Suppressor macrophage treated with lipopolysaccharide for 1 hour (primary cell): ENCODE measurements around the gene MUS81.
"Not testable (repeated sequence)": the region's sequence is repeated elsewhere in the genome, so short reads cannot be mapped to it uniquely, and the experiment has no call there.

Experiments
- DNase-seq, 3 donors: peaks; one replicate each; pipeline ENCODE4 v3.0.0-alpha.2; 2020 to 2022

MUS81 gene, protein sequence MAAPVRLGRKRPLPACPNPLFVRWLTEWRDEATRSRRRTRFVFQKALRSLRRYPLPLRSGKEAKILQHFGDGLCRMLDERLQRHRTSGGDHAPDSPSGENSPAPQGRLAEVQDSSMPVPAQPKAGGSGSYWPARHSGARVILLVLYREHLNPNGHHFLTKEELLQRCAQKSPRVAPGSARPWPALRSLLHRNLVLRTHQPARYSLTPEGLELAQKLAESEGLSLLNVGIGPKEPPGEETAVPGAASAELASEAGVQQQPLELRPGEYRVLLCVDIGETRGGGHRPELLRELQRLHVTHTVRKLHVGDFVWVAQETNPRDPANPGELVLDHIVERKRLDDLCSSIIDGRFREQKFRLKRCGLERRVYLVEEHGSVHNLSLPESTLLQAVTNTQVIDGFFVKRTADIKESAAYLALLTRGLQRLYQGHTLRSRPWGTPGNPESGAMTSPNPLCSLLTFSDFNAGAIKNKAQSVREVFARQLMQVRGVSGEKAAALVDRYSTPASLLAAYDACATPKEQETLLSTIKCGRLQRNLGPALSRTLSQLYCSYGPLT

DNA sequence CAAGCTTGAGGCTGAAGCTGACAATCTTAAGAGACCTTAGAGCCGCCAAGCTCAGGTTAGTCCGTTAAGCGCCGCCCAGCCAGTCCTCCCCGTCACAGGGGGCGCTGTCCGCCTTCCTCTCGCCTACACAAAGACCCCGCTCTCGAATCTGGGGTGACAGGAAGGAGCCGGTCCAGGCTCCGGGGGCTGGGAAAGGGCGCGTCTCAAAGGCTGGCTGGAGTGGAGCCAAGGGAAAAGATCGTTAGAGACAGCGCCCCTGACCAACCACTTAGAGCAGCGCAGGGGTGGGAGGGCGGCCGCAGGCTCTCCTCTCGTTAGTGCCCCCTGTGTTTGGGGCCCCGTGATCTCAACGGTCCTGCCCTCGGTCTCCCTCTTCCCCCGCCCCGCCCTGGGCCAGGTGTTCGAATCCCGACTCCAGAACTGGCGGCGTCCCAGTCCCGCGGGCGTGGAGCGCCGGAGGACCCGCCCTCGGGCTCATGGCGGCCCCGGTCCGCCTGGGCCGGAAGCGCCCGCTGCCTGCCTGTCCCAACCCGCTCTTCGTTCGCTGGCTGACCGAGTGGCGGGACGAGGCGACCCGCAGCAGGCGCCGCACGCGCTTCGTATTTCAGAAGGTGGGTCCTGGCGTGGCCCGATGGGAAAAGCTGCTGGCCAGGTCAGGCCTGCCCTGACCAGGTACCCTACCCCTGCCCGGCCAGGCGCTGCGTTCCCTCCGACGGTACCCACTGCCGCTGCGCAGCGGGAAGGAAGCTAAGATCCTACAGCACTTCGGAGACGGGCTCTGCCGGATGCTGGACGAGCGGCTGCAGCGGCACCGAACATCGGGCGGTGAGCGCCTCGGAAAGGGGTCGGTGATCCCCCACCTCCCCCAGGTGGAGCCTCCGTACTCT lies at the start of gene MUS81:
TSS of gene MUS81 (plus strand) at position 156 of the 887 bp plus-strand sequence. CDS start at position 477, 321 bp downstream.
- peak; percentile 94 to 97 (median 95) for DNase-seq

DNA sequence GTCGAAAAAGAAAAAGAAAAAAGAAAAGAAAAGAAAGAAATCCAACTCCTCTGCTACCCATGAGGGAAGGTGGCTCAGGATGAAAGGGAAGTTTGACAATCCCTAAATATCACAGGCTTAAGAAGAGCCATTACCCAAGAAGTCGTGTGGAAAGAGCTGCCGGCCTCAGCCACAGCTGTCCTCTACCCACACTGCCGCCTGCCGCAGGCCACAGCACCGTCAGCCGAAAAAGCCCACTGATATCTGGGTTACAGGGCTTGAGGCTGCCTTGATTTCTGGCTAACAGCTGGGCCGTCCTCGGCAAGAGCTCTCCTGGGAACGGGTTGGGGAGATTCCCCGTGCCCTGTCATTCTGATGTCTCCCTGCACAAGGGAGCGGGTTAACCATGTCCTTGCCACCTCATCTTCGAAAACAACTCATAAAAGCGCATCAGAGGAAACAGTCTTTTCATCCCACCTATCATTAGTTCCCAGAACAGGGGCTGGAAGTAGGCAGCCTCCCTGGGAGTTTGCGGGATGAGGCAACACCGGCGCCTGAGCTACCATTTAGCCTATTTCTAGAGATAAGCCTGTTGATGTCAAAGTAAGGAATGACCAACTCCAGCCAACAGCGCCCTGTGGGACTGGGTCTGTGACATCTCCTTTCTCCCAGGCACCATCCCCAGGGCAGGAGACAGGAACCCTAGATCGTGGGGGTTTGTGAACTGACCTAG lies 48.3 kb upstream of the MUS81 start:
- peak; percentile 67 to 82 (median 68) for DNase-seq

DNA sequence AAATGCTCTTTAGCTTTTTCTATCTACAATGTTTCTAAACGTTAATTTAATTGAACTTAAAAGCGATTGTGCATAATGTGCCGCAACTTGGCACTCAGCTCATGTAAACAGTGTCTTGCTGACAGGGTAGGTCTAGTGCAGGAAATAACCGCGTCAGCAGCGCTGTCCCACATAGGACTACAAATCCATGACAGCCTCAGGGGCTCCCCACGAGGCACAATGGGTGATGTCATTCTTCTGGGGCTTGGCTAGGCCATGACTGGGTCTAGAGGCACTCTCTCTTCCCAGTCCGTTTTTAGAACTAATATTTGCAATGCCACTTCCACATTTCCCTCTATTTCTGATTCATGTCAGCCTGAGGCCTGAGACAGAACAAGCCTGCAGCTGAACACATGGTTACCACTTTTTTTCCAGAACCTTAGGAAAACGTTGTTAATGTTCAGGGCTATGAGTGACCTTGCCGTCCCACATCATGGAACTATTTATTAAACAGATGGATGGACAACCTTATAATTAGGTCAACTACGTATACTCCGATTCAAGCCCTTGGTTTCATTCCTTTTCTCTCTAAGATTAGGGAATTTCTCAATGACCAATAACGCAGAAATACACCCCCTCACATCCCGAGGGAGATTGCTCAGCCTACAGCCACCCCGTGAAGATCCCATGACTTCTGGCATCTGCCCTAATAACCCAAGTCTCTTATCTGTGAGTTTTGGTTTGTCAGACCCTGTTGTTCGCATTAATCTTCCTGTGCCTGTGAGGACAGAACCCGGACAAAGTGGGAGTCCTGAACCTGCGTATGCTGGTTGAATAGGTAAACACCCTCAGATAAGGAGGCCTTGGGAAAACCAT lies 45.9 kb upstream of the MUS81 start:
- peak; percentile 96 to 99 (median 97) for DNase-seq

DNA sequence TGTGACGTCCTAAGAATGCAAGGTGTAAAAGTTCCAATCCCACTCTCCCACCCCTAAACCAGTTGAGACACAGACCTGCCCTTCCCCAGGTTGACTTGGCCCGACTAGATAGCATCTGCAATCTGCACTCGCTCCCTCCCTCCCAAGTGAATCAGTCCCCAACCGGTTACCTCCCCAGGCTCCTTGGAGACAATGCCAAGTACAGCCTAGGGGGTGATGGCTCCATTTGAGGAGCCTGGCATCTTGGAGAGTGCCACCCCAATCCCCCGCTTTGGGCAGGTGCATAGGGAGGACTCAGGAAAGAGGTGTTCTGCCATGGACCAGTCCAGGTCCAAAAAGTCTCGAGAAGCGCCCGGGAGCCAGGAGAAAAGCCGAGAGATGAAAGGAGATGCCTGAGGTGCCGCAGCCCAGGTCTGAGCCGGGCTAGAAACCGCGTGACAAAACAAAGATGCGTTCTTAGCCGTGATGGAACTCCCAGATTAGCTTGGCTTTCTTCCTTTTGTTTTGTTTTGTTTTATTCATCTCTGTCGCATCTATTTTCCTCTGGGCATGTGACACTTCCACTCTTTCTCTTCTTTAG lies 45.2 kb upstream of the MUS81 start:
- no peak for DNase-seq

DNA sequence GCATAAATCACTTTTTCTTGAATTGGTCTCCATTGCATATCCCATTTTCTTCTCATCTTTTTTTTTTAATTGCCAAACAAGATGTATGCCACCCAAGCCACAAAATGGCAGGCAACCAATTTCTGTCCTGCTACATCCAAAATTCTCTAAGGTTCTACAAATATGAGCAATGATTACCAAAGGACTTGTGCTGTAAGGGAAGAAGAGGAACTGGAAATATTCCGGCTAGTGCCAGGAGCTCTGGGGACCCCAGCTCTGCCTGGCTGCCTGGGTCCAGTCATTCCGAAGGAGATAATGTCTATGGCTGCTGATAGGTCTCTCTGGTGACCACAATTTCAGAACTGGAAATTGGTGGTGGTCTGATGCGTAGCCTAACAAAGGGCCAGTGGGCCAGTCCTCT lies 43.5 kb upstream of the MUS81 start:
- DNase-seq: peak; percentile 67 to 75 (median 67)

DNA sequence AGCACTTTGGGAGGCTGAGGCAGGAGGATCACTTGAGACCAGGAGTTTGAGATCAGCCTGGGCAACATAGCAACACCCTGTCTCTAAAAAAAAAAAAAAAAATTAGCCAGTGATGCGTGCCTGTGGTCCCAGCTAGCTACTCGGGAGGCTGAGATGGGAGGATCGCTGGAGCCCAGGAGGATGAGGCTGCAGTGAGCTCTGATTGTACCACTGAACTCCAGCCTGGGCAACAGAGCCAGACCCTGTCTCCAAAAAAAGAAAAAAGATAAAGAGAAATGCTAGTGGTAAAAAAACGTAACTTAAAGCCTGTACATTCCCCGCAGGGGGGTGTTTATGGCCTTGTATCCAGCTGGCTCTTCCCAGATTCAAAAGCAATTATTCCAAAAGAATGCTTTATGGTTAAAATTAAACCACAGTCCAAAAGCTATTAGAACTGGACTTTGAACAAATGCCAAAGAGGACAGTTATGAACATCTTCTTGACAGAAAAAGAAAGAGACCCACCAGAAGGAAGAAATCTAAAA lies 42.9 kb upstream of the MUS81 start:
- DNase-seq: peak in 2 of 3 donors; percentile 20 to 28

DNA sequence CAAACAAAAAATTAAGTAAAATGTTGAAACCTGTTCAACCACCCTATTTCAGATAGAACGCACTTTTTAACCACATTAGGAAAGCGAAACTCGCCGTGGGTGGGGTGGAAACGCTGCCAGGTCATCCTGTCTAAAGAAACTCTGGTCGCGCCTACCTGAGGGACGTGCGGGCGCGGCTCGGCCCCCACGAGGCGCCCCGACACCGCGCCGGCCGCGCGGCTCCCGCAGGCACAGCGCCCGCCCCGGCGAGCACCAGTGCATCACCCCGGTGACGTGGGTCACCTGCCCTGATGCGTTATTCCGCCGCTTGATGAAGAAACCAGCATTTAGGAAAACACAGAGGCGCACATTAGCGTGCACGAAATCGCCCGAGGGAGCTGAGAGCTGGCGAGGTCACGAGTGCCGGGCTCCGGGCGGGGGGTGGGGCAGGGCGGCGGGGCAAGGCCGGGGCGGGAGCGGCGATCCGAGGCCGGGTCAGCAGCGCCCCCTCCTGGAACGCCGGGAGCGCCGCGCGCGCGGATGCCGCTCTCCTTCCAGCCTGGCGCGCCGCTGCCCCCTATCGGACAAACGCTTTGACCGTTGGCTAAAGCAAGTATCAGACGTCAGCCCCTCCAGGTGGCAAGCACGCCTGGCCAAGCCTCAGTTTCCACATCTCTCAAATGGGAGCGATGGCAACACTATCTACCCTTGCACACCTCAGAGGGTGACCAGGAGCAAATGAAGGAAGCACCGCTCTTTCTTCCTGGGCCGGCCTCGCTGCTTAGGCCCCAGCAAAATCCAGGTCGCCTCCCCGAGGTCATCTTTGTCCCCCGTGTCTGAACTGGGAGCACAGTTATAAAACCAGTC lies 42.2 kb upstream of the MUS81 start:
- DNase-seq: peak; percentile 93 to 98 (median 97)

DNA sequence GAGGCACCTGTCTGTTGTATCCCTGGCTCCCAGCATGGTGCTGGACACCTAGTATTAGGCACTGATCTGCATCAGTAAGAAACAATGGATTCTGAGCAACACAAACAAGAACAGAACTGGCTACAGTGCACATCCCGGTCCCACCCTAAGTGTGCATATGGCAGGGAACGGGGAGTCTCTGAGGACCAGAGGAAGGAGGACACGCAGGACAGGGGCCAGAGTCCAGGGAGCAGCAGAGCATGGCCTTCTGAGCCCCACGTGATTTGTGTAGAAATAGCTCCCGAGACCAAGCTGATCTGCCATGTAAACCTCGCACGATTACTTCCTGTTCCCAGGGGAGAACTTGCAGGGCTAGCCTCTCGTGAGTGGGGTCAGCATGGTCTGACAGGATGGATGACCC lies 39.1 kb upstream of the MUS81 start:
- DNase-seq: peak; percentile 31 to 43 (median 34)

DNA sequence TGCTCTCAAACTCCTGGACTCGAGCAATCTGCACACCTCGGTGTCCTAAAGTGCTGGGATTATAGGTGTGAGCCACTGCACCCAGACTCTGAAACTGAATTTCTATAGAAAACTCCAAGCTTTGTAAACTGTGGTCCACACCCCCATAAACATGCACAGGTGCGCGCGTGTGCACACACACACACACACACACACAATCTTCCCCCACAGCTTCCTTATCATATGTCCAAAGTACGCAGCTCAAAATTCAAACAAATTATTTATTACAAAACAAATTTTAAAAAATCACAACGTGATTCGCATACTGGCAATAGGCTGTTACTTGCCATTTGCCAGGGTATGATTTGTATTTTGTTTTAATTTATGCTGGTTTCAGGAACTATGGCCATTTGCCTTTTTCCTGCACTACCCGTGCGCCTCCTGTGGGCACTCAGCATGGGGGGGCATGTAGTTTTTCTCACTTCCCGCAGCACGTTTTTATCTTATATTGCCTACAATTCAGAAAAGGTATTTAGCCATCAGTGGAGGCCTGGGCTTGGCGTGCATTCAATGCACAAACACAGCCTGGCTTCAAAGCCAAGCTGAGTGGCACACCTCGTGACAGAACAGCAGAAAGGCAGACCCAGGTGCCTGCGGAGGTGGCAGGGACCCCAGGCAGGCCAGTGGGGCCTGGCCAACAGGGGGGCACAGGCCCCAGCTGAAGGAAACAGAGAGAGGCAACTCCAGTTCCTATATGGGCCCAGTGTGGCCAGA lies 37.3 kb upstream of the MUS81 start:
- DNase-seq: no peak

DNA sequence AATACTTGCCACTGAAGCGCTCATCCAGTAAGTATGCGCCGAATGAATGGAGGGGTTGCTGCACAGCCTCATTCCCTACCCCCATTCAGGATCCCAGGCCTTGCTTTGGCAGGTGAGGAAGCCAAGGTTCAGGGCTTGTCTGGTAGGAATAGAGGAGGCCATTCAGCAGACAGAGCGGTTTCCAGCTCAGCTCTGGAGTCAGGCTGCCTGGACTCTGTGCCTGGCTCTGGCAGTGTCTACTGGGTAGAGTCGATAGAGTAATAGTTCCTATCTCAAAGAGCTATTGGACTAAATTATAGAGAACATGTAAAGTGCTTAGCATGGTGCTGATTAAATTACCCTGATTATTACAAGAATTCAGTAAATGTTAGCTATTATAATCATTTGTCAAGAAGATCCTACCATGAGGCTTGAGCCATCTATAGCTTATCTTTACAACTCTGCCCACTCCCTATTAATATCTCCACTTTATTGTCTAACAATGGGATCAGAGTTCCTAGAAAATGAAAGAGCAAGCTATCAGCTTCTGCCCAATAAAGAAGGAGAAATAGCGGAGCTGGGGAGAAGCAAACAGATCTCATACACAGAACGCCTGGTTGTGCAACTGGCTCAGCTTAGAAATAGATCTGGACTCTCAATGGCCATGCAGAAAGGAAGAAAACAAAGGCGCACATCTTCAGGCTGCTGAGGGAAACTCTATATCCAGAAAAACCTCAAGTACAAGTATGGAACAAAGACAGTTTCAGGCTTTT lies 33.1 kb upstream of the MUS81 start:
- no peak for DNase-seq

DNA sequence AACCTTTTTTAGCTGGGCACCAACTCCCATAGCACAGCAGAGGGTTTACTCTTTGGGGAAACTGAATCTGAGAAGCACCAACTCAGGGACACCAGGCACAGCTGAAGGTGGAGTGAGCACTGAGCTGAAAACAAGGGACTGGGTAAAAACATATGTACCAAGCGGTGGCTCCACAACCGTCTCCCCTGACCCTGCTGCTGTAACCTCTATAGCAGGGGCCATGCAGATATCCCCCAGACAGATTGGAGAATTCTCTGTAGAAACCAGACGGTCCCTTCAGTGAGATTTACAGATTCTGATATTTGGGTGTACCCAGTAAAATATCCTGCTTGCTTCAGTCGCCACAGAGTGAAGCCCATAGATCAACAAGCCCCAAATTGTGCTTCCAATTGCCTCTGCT lies 30.8 kb upstream of the MUS81 start:
- no peak for DNase-seq

DNA sequence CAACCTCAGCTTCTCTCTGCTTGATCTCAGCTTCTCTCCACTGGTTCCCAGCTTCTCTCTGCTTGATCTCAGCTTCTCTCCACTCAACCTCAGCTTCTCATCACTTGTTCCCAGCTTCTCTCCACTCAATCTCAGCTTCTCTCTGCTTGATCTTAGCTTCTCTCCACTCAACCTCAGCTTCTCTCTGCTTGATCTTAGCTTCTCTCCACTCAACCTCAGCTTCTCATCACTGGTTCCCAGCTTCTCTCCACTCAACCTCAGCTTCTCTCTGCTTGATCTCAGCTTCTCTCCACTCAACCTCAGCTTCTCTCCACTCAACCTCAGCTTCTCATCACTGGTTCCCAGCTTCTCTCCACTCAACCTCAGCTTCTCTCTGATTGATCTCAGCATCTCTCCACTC lies 28.0 kb upstream of the MUS81 start:
- not testable (repeated sequence) for DNase-seq

DNA sequence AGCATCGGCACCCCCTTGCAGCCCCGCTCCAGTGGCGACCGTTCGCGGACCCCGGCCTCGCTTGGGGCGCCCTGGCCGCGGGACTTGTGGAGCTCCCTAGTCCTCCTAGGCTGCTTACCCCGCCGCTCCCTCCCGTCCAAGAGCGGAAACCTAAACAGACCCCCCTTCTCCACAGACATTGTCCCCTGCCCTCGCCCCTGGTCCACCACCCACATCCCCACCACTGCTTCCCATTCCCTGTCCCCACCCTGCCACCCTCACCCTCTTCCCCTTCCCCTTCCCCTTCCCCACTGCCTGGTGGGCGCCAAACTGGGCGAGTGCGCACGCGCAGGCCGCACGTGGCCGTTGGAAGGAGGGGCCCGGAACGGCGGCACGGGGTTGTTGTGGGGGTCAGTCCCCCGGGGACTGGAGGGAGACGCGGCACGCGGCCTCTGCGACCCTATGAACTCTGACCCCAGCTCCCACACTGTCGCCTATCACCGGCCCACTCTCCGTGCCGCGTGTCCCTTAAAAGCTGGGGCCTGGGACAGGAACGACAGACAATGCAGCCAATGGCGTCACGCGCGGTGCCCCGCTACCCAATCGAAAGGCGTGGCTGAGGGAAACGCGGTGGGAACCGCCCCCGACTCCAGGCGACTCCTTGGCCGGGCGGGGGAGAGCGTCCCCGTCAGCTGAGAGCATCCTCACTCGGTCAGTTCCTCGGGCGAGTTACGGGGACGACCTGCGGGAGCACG lies 26.8 kb upstream of the MUS81 start, which contains the start of gene SNX32:
TSS of gene SNX32 (plus strand) at position 667 of the 734 bp plus-strand sequence. CDS start 103 bp downstream, outside the sequence.
- DNase-seq: peak; percentile 95 to 97 (median 96)

DNA sequence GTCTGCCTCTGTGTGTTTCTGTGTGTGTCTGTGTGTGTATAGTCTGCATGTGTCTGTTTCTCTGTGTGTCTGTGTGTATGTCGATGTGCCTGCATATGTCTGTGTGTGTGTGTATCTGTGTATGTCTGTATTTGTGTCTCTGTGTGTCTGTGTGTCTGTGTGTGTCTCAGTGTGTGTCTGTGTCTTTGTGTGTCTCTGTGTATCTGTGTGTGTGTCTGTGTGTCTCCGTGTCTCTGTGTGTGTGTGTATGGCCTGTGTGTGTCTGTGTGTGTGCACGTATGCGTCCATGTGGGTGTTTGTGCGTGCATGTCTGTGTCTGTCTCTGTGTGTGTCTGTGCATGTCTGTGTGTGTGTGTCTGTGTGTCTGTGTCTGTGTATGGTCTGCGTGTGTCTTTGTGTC lies 26.0 kb upstream of the MUS81 start:
- DNase-seq: no peak

DNA sequence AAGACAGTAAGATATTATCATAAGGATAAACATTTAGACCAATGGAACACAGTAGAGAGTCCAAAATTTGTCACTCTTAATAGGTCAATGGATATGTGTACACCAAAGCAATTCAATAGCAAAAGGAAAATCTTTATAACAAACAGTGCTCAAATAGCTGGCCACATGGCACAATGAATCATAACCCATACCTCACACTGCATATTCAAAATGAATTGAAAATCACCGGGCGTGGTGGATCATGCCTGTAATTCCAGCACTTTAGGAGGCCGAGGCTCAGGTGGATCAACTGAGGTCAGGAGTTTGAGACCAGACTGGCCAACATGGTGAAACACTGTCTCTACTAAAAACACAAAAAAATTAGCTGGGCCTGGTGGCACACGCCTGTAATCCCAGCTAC lies 18.1 kb upstream of the MUS81 start:
- no peak for DNase-seq

DNA sequence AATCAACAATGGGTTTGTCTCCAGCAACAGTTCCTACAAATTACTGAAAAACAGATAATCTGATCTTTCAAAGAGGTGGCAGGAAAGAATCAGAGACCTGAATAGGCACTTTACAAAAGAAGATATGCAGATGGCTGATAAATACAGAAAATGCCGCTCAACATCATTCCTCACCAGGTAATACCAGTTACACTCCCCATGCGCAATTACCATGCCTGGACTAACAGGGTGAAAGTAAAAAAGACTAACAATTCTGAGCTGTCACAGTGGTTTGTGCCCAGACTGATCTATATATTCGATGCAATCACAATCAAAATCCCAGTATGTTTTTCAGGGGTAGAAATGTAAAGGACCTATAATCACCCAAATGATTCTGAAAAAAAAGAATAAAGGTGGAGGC lies 16.4 kb upstream of the MUS81 start:
- no peak for DNase-seq

DNA sequence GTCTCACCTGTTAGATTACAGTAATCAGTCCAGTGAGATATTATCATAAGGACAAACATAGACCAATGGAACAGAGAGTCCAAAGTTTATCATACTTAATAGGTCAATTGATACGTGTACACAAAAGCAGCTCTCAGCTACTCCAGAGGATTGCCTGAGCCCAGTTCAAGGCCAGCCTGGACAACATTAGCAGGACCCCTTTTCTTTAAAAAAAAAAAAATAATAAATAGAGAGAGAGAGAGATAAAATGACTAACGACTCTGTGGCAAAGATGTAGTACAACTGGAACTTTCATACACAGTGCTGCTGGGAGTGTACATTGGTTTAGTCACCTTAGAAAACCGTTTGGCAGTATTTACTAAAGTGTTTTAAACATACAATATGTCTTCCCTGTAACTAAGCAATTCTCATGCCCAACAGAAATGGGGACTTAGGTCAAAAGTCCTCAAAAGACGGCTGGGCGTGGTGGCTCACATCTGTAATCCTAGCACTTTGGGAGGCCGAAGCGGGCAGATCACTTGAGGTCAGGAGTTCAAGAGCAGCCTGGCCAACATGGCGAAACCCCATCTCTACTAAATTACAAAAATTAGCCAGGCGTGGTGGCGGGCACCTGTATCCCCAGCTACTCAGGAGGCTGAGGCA lies 15.9 kb upstream of the MUS81 start:
- no peak for DNase-seq
